ENCODE data around the gene RADX. TPM values are rescaled to one million over a fixed set of nuclear protein-coding genes. Genes with fewer than 3 reads are reported as not detected.

The RADX gene
- total and polyA plus RNA-seq, 2 donors (not counting 3 experiments of a cell fraction or from before 2014, with no cell fraction given), result 0.12 TPM; not detected in 1

DNA sequence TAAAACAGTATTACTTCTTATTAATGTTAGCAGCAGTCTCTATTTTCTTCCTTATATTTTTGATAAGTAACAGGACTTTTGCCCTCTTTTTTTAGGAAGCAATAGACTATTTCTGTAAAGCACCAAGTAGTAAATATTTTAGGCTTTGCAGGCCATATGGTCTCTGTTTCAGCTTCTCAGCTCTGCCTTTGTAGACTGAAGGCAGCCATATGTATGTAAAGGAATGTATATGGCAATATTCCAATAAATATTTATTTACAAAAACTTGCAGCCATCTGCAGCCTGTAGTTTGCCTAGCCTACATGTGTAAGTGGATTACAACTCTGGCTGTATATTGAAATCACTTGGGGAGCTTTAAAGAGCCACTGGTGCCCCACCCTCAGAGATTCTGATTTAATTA is 15.0 kb downstream of the RADX start:
- H3K9me1 ChIP-seq (replicated peaks; ENCODE audit: control insufficient read depth, extremely low read depth, insufficient read depth, low read length), result no peaks in the 10 kb centered on the region
- no peak overlapping the region for H3K4me2 ChIP-seq (ENCODE audit: insufficient read depth, low read length)
- no peaks in the 10 kb centered on the region for H3K9me3 ChIP-seq (replicated peaks; ENCODE audit: control insufficient read depth, insufficient read depth, low read length)
- no peaks in the 10 kb centered on the region for H3K4me1 ChIP-seq (ENCODE audit: control insufficient read depth, extremely low read depth, insufficient read depth, low read length)
- CTCF ChIA-PET, result no interaction called here
- dilution Hi-C loops (cut with MboI; ENCODE audit: extremely low pct_ligation_motif_present, low sequenced_read_pairs), result no loop called here
- intact Hi-C loops (cut with micrococcal nuclease), result no loop called here
- H2AFZ ChIP-seq (ENCODE audit: low read depth, low read length), result no peak overlapping the region
- no peaks in the 10 kb centered on the region for H3K36me3 ChIP-seq (ENCODE audit: control insufficient read depth in 2 of 2, extremely low read depth in 1 of 2, insufficient read depth in 2 of 2, low read length in 2 of 2)
- FAIRE-seq (no peak), DNase-seq (ENCODE audit: low read depth, low spot score) (no peak)
- H3K79me2 ChIP-seq (ENCODE audit: control insufficient read depth, insufficient read depth, low read length), result no peaks in the 10 kb centered on the region
- no peak overlapping the region for H3K4me3 ChIP-seq (replicated peaks in 1 of 3; ENCODE audit: insufficient read depth in 1 of 3, low read depth in 1 of 3, low read length in 3 of 3)
- POLR2A ChIA-PET, result no interaction called here
- no peak for TF ChIP-seq FOS (IDR thresholded peaks at IDR 0.05; ENCODE audit: borderline replicate concordance, insufficient read depth, low read length)
- TF ChIP-seq POLR2AphosphoS5 (IDR thresholded peaks at IDR 0.05; ENCODE audit: insufficient read depth, low read depth, low read length), result no peak
- no peak for TF ChIP-seq MYC (IDR thresholded peaks at IDR 0.05; ENCODE audit: low read depth, low read length)
- no peak for TF ChIP-seq GATA2 (IDR thresholded peaks at IDR 0.05; ENCODE audit: insufficient read depth, insufficient read length, low read depth, low read length)
- no peak for TF ChIP-seq JUN (IDR thresholded peaks at IDR 0.05; ENCODE audit: borderline replicate concordance, insufficient read depth, insufficient read length, low read depth)
- BruUV-seq (replicated peaks), result no TSS peak
- no peak overlapping the region for H3K27ac ChIP-seq (ENCODE audit: insufficient read depth, low read depth, low read length)
- no peak overlapping the region for H3K9ac ChIP-seq (replicated peaks; ENCODE audit: extremely low read depth, insufficient read depth, low read length)
- no peaks in the 10 kb centered on the region for H4K20me1 ChIP-seq (replicated peaks; ENCODE audit: control insufficient read depth, extremely low read depth, insufficient read depth, low read length)
- no peaks in the 10 kb centered on the region for H3K27me3 ChIP-seq (ENCODE audit: control insufficient read depth in 2 of 2, insufficient read depth in 2 of 2, low read length in 2 of 2)

DNA sequence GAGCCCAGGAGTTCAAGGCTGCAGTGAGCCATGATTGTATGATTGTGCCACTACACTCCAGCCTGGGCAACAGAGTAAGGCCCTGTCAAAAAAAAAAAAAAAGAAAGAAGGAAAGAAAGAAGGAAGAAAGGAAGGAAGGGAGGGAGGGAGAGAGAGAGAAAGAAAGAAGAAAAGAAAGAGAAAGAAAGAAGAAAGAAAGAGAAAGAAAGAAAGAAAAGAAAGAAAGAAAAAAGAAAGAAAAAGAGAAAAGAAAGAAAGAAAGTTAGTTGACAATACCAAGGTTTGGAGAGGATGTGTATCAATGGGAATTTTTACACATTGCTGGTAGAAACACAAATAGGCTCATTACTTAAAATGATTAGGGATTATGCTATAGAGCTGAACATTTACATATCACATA is 19.8 kb downstream of the RADX start:
- no peaks in the 10 kb centered on the region for H3K4me1 ChIP-seq (ENCODE audit: control insufficient read depth, extremely low read depth, insufficient read depth, low read length)
- no peaks in the 10 kb centered on the region for H3K27me3 ChIP-seq (ENCODE audit: control insufficient read depth in 2 of 2, insufficient read depth in 2 of 2, low read length in 2 of 2)
- no peaks in the 10 kb centered on the region for H3K79me2 ChIP-seq (ENCODE audit: control insufficient read depth, insufficient read depth, low read length)
- BruUV-seq (replicated peaks), result no TSS peak
- H4K20me1 ChIP-seq (replicated peaks; ENCODE audit: control insufficient read depth, extremely low read depth, insufficient read depth, low read length), result no peaks in the 10 kb centered on the region
- no peaks in the 10 kb centered on the region for H3K9me1 ChIP-seq (replicated peaks; ENCODE audit: control insufficient read depth, extremely low read depth, insufficient read depth, low read length)
- no peaks in the 10 kb centered on the region for H3K36me3 ChIP-seq (ENCODE audit: control insufficient read depth in 2 of 2, extremely low read depth in 1 of 2, insufficient read depth in 2 of 2, low read length in 2 of 2)
- DNase-seq (ENCODE audit: low read depth, low spot score) (no peak), FAIRE-seq (no peak)
- ChIA-PET CTCF (no interaction called here), POLR2A (no interaction called here)
- no peak overlapping the region for H3K27ac ChIP-seq (ENCODE audit: insufficient read depth, low read depth, low read length)
- no peak overlapping the region for H3K4me3 ChIP-seq (replicated peaks in 1 of 3; ENCODE audit: insufficient read depth in 1 of 3, low read depth in 1 of 3, low read length in 3 of 3)
- no peak overlapping the region for H3K4me2 ChIP-seq (ENCODE audit: insufficient read depth, low read length)
- intact Hi-C loops (cut with micrococcal nuclease) (no loop called here), dilution Hi-C loops (cut with MboI; ENCODE audit: extremely low pct_ligation_motif_present, low sequenced_read_pairs) (no loop called here)
- H3K9ac ChIP-seq (replicated peaks; ENCODE audit: extremely low read depth, insufficient read depth, low read length), result no peak overlapping the region
- H2AFZ ChIP-seq (ENCODE audit: low read depth, low read length), result no peak overlapping the region
- TF ChIP-seq MYC (IDR thresholded peaks at IDR 0.05; ENCODE audit: low read depth, low read length), result no peak
- TF ChIP-seq, protein P1, sequence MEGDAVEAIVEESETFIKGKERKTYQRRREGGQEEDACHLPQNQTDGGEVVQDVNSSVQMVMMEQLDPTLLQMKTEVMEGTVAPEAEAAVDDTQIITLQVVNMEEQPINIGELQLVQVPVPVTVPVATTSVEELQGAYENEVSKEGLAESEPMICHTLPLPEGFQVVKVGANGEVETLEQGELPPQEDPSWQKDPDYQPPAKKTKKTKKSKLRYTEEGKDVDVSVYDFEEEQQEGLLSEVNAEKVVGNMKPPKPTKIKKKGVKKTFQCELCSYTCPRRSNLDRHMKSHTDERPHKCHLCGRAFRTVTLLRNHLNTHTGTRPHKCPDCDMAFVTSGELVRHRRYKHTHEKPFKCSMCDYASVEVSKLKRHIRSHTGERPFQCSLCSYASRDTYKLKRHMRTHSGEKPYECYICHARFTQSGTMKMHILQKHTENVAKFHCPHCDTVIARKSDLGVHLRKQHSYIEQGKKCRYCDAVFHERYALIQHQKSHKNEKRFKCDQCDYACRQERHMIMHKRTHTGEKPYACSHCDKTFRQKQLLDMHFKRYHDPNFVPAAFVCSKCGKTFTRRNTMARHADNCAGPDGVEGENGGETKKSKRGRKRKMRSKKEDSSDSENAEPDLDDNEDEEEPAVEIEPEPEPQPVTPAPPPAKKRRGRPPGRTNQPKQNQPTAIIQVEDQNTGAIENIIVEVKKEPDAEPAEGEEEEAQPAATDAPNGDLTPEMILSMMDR (IDR thresholded peaks at IDR 0.05; ENCODE audit: extremely low read depth in 1 of 2, insufficient read depth in 1 of 2, low read depth in 1 of 2, low read length in 2 of 2), result no peak
- TF ChIP-seq POLR2A (IDR thresholded peaks at IDR 0.05; ENCODE audit: low read depth, low read length), result no peak
- TF ChIP-seq EZH2 (IDR thresholded peaks at IDR 0.05; ENCODE audit: borderline replicate concordance, low read depth, low read length, severe bottlenecking), result no peak
- TF ChIP-seq, protein P2, sequence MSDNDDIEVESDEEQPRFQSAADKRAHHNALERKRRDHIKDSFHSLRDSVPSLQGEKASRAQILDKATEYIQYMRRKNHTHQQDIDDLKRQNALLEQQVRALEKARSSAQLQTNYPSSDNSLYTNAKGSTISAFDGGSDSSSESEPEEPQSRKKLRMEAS (IDR thresholded peaks at IDR 0.05; ENCODE audit: insufficient read depth, insufficient read length), result no peak
- no peak for TF ChIP-seq GATA2 (IDR thresholded peaks at IDR 0.05; ENCODE audit: insufficient read depth, insufficient read length, low read depth, low read length)
- TF ChIP-seq JUN (IDR thresholded peaks at IDR 0.05; ENCODE audit: borderline replicate concordance, insufficient read depth, insufficient read length, low read depth), result no peak
- no peak for TF ChIP-seq FOS (IDR thresholded peaks at IDR 0.05; ENCODE audit: borderline replicate concordance, insufficient read depth, low read length)
- no peak for TF ChIP-seq POLR2AphosphoS5 (IDR thresholded peaks at IDR 0.05; ENCODE audit: insufficient read depth, low read depth, low read length)
- H3K9me3 ChIP-seq (replicated peaks; ENCODE audit: control insufficient read depth, insufficient read depth, low read length), result no peaks in the 10 kb centered on the region

All from endothelial cell of umbilical vein (primary cell).